Activated CD8-positive, alpha-beta memory T cell treated with anti-CD3 and anti-CD28 coated beads for 1 hour (primary cell): ENCODE measurements around the gene ADH4.
"Not testable (repeated sequence)": the region's sequence is repeated elsewhere in the genome, so short reads cannot be mapped to it uniquely, and the experiment has no call there.

Experiments used
- DNase-seq, 2 donors: peaks; one replicate each; pipeline ENCODE4 v3.0.0-alpha.2; 2020; ENCODE audit warnings: low read depth in 1 of 2; ENCODE audit errors: extremely low read depth in 1 of 2

ADH4 gene

DNA sequence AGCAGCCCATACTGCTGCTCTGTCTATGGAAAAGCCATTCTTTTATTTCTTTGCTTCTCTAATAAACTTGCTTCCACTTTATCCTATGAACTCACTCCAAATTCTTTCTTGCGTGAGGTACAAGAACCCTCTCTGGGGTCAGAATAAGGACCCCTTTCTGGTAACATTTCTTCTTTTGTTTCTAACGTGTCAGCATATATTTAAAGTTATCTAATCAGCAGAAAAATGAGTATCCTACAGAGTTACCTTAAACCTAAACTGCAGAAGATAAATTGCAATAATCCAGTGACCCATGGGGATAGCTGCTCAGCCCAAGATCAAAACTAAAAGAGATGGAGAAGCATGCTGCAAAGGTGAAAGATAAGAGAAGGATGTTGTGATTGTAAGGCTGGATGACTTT is 59.5 kb downstream of the ADH4 start:
- DNase-seq, result no peak

DNA sequence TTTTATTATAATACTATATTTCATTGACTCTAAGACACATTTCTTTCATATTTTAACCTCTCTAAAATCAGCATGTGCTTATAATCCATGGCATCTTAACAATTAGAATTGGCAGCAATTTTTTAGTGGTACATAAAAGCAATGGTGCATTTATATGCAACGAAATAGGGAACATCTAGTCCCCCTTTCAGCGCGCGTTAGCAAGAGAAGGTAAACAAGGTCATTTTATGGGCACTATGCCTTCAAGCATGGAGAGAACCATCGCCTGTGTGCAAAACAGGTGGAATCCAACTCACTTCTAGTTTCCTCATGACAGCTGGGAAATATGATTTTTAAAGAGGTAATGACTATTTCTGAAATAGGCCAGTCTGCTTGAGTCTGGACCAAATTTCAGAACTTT is 61.9 kb downstream of the ADH4 start:
- DNase-seq, result no peak

DNA sequence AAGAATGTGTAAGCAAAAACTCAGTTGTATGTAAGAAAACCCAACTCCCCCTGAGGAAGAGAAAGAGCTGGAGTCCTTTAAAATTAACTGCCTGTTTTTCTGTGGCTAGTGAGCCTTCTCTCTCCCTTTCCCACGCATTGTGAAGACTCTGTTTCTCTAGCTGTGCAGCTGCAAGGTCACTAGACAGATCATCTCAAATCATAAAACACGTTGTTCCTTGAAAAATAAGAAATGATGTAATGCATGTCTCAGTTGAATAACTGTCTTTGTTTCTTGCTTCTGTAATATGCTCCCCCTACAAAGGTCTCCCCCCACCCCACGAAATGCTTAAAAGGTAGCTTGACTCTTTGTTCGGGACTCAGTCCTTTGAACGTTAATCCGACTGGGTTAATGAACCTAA is 63.2 kb downstream of the ADH4 start:
- not testable (repeated sequence) for DNase-seq

DNA sequence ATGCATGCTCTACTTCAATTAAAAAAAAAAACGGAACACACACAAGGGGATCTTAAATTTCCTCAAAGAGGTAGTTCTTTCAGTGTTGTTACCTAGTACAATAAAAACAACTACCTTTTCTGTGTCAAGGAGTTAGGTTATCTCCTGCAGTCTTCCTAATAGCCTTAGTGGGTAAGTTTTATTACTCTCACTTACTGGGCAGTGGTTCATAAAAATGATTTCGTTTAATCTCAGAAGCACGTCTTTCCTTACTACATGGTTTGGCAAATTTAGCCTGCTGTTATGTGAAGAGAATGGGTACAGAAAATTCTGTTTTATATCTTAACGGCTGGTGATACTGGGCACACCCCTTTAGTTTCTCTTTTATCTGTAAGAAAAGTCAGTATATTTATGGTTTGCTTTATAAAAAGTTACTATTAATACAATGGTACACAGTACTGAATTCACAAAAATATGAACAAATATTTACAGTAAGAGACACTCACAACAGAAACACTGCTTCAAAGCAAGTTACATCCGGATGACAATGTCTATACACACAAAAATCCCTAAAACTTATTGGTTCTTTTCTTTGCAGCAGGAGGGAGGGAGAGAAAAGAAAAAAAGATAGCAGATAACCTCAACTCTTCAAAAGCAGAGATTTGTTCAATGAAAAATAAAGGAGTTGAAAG is 64.3 kb downstream of the ADH4 start:
- no peak for DNase-seq

DNA sequence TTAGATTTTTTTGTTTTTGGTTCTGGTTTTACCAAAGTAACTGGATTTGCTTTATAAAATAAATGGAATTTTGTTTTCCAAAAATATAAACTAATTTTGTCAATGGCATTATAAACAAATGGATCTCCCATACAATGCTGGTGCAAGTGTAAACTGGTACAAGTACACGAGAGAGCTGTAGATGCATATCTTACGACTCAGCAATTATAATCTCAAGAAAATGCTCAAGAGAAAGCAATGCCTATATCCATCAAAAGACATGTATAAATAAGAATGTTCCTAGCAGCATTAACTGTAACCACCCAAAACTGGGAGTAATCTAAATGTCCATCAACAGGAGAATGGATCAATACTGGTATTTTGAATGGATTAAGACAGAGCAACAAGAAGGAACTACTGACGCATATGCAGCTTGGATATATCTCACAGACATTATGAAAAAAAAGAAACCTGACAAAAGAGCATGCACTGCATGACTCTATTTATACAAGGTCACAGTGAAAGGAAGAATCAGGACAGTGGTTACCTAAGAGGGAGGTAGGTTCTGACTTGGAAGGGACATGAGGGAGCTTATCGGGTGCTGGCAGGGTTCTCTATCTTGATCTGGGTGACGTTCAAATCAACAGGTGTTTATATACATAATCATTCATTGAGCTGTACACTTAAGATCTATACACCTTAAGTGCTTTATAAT is 65.0 kb downstream of the ADH4 start:
- no peak for DNase-seq

DNA sequence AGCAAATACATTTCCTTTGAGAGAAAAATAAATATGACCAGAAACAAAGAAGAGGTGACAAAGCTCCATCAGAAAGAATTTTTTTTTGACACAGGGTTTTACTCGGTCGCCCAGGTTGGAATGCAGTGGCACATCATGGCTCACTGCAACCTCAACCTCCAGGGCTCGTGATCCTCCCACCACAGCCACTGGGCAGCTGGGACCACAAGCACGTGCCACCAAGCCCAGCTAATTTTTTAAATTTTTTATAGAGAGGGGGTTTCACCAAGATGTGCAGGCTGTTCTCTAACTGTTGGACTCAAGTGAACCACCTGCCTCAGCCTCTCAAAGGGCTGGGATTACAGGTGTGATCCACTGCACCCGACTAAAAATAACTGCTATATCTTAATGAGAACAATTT is 65.8 kb downstream of the ADH4 start:
- DNase-seq, result no peak

DNA sequence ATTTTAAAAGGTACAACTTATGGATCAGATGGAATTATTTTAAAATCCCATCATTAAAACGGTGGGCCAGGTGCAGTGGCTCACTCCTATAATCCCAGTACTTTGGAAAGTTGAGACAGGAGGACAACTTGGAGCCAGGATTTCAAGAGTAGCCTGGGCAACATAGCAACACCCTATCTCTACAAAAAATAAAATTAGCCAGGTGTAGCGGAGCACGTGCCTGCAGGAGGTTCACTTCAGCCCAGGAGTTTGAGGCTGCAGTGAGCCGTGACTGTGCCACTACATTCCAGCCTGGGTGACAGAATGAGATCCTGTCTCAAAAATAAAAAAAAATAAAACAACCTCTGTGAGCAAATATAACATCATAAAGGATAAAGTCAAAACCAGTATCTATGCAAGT is 66.9 kb downstream of the ADH4 start:
- DNase-seq, result no peak

DNA sequence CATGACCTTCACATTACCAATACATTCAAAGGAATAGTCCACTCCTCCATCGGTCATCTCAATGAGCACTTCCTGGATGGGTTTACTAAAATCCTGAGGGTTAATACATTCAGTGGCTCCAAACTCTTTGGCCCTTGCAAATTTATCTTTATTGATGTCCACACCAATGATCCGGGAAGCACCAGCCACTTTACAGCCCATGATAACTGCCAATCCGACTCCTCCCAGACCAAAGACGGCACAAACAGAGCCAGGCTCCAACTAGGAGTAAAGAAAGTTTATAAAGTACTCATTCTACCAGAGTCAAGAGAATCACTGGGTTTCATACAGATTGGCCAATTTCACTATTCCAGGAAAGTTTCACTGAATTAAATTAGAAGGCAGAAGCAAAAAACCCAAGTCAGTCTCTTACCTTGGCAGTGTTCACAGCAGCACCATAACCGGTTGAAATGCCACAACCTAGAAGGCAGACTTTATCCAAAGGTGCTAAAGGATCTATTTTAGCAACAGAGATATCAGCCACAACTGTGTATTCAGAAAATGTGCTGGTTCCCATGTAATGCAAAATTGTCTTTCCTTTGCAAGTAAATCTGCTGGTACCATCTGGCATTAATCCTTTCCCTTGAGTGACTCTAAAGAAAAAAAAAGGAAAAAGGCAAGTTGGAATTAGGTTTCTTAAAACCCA is 67.7 kb downstream of the ADH4 start:
- DNase-seq, result no peak

DNA sequence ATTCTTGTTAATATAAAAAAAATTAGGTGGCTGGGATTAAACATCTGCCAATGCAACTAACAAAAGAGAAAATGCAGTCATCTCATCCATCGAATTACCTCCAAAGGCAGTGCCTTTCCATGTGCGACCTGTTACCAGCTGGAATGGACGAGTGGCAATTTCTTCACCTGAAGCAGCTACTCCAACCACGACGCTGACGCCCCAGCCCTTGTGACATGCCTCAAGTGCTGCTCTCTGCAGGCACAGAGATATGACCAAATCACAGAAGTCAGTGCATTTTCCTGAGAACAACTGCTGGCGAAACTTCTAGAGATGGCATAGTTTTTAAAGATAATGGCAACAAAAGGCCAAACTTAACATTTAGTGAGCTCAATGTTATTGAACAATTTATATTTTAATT is 69.3 kb downstream of the ADH4 start:
- no peak for DNase-seq
